Common myeloid progenitor, CD34-positive (primary cell): ENCODE data around the gene GPR84.
A peak's percentile ranks its signal among the peaks of the same experiment; 100 is the strongest.

ENCODE experiments used
- CTCF ChIA-PET: fragments of 350-600 bp; sonication (Branson Sonifier 250); formaldehyde crosslinking; loops from one replicate; lab custom pipeline; 2021; ENCODE audit warnings: antibody characterized with exemption; lab: Charles Lee
- POLR2A ChIA-PET: fragments of 350-600 bp; sonication (Branson Sonifier 250); formaldehyde crosslinking; loops from one replicate; lab custom pipeline; 2021; ENCODE audit warnings: antibody characterized with exemption; lab: Charles Lee
- DNase-seq, 3 donors: peaks; one replicate each; pipeline versions ENCODE4 v3.0.0 to v3.0.0-alpha.2; 2013
- H3K27ac ChIP-seq, 2 experiments: 1 replicate in 1 of 2; 2 replicates in 1 of 2; pipeline ENCODE4 v1.7.0; 2013; ENCODE audit warnings: inconsistent platforms in 2 of 2, low read length in 2 of 2, mild to moderate bottlenecking in 2 of 2, low read depth in 1 of 2, moderate library complexity in 1 of 2; ENCODE audit not compliant: severe bottlenecking in 2 of 2, insufficient read depth in 1 of 2, poor library complexity in 1 of 2
- H3K27me3 ChIP-seq, 5 experiments: replicated peaks in 2 of 5; 1 replicate in 3 of 5; 2 replicates in 2 of 5; pipeline versions ENCODE4 v1.6.1 to v1.7.0; 2013; ENCODE audit warnings: low read length in 4 of 5, mild to moderate bottlenecking in 2 of 5, moderate library complexity in 2 of 5, inconsistent platforms in 1 of 5; ENCODE audit not compliant: insufficient read depth in 5 of 5, control insufficient read depth in 4 of 5
- H3K36me3 ChIP-seq, 4 experiments: 1 replicate in 2 of 4; 2 replicates in 2 of 4; pipeline versions ENCODE4 v1.6.1 to v1.7.0; 2013; ENCODE audit warnings: low read length in 3 of 4, control low read depth in 1 of 4, mild to moderate bottlenecking in 1 of 4; ENCODE audit not compliant: control insufficient read depth in 4 of 4, insufficient read depth in 4 of 4
- H3K4me1 ChIP-seq, 4 experiments: 1 replicate in 3 of 4; 2 replicates in 1 of 4; pipeline versions ENCODE4 v1.6.1 to v1.7.1; 2013; ENCODE audit warnings: low read length in 3 of 4, mild to moderate bottlenecking in 3 of 4, control low read depth in 1 of 4, inconsistent platforms in 1 of 4, moderate library complexity in 1 of 4; ENCODE audit not compliant: control insufficient read depth in 4 of 4, insufficient read depth in 4 of 4; ENCODE audit errors: control extremely low read depth in 1 of 4
- H3K4me3 ChIP-seq, 7 experiments: 1 replicate in 4 of 7; 2 replicates in 3 of 7; pipeline versions ENCODE4 v1.5.1 to v1.7.0; 2013; ENCODE audit warnings: mild to moderate bottlenecking in 7 of 7, low read length in 6 of 7, moderate library complexity in 6 of 7, inconsistent platforms in 2 of 7, low read depth in 2 of 7, control low read depth in 1 of 7; ENCODE audit not compliant: insufficient read depth in 4 of 7, control insufficient read depth in 1 of 7; ENCODE audit errors: extremely low read depth in 1 of 7
- H3K9me3 ChIP-seq, 5 experiments: 1 replicate in 4 of 5; 2 replicates in 1 of 5; pipeline versions ENCODE4 v1.6.1 to v1.7.1; 2013; ENCODE audit warnings: low read length in 4 of 5, mild to moderate bottlenecking in 2 of 5, inconsistent platforms in 1 of 5, low read depth in 1 of 5, moderate library complexity in 1 of 5; ENCODE audit not compliant: control insufficient read depth in 4 of 5, insufficient read depth in 2 of 5; ENCODE audit errors: control extremely low read depth in 1 of 5
- WGBS: methylation state at CpG from one replicate; pipeline ENCODE4 v1.1.5; 2013; ENCODE audit not compliant: insufficient coverage; 5-methylcytosine and 5-hydroxymethylcytosine counted together

Gene GPR84

GRCh38 chr12:54360717-54361456, 3.4 kb downstream of the GPR84 start:
- no peaks in the 10 kb centered on the region for H3K9me3 ChIP-seq
- no peaks in the 10 kb centered on the region for H3K36me3 ChIP-seq
- peak overlapping the region in 1 of 7 experiments; percentile 1 for H3K4me3 ChIP-seq
- 78% methylated on average over 5 of the region's 16 CpGs for WGBS
- peaks cover 19 to 72% (median 61%) of the 10 kb centered on the region in 4 experiments for H3K4me1 ChIP-seq
- H3K27me3 ChIP-seq = no peaks in the 10 kb centered on the region
- no peak overlapping the region for H3K27ac ChIP-seq
- ChIA-PET POLR2A (no interaction called here), CTCF (interaction anchor here (1.1 to 9.2 kb wide), 14 partner anchors 10 to 146 kb away, joined by 3 to 174 read pairs (median 6); no protein-coding TSS in a partner anchor)
- peak; percentile 64 to 72 (median 66) for DNase-seq

DNA sequence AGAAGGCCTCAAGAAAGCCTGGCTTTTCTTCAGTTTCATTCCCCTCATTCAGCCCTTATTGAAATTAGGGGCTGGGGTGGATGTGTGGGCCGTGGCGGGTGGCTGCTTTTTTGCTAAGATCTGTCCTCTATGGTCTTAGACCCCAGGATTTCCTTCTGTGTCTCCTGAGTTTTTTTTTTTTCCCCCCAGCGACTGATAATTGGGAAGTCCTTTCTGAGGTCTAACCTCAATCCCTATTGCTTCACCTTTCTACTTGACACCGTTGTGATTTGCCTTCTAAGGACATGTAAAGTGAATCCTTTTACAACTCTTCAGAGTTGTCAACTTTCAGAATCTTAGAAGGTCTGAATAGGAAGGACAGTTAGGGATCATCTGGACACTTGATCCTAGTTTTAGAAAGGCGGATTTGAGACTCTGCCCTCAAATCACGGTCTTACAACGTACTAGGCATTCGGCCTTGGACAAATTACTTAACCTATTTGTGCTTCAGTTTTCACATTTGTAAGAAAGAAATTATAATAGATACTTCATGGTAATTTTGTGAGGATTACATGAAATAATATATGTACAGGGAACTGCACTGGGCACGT, 4.4 kb downstream of the GPR84 start:
- WGBS = 50% methylated on average over 5 of the region's 9 CpGs
- no peak for DNase-seq
- H3K9me3 ChIP-seq = no peaks in the 10 kb centered on the region
- H3K4me1 ChIP-seq = peaks cover 18 to 69% (median 60%) of the 10 kb centered on the region in 4 experiments
- ChIA-PET POLR2A (interaction anchor here (1.0 to 1.4 kb wide), 3 partner anchors 61 to 80 kb away, joined by 3 to 14 read pairs (median 3); partner anchors contain the start of genes CBX5 and HNRNPA1), CTCF (interaction anchor here (0.7 to 9.2 kb wide), 13 partner anchors 9 to 145 kb away, joined by 3 to 174 read pairs (median 5); no protein-coding TSS in a partner anchor)
- no peaks in the 10 kb centered on the region for H3K27me3 ChIP-seq
- H3K4me3 ChIP-seq = peak overlapping the region in 5 of 7 experiments; percentile 45 to 78 (median 74)
- peak overlapping the region in 1 of 2 experiments; percentile 90 for H3K27ac ChIP-seq
- no peaks in the 10 kb centered on the region for H3K36me3 ChIP-seq

DNA sequence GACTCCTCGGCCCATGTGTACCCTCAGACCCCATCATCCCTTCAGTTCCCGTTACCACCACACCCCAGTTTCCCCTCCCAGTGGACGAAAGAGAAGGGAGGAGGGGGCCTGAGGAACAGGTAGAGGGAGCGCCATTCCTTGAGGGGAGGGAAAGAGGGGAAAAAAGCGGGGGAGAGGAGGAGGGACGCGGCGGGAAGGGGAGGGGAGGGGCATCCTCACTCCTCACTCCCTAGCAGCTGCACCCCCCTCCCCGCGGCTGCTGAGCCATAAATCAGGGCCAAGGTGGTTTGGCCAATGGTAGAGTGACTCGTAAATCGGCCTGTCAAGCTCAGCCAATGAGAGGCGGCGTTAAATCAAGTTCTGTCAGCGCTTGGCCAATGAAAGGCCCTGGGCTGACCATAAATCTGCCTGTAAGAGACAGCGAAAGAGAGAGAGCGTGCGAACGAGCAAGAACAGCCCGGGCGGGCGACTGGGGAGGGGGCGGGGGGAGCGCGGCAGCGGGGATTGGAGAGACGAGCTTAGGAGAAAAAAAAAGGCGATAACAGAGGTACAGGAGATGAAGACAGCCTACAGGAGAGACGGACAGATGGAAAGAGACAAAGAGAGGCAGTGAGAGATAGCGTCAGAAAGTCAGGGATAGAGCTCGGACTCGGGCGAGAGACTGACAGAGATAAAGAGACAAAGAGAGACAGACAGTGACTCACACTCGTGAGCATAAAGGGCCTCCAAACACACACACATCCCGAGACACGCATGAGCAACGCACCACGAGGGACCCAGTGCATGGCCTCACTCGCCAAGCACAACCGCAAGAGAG, 5.1 kb downstream of the GPR84 start:
- CTCF ChIA-PET = interaction anchor here (0.8 to 9.2 kb wide), 12 partner anchors 8 to 141 kb away, joined by 3 to 174 read pairs (median 4); no protein-coding TSS in a partner anchor

GRCh38 chr12:54358191-54358944, 5.9 kb downstream of the GPR84 start:
- Histone ChIP-seq H3K27me3 (no peaks in the 10 kb centered on the region), H3K4me1 (peaks cover 11 to 57% (median 48%) of the 10 kb centered on the region in 4 experiments), H3K4me3 (peak overlapping the region; percentile 56 to 78 (median 74)), H3K27ac (peak overlapping the region; percentile 51 to 90), H3K9me3 (no peaks in the 10 kb centered on the region), H3K36me3 (no peaks in the 10 kb centered on the region)
- DNase-seq = no peak
- ChIA-PET POLR2A (interaction anchor here (0.7 to 1.4 kb wide), 3 partner anchors 17 to 78 kb away, joined by 3 to 14 read pairs (median 4); partner anchors contain the start of genes CBX5 and HNRNPA1), CTCF (interaction anchor here (0.8 to 9.2 kb wide), 10 partner anchors 7 to 140 kb away, joined by 3 to 174 read pairs (median 7); no protein-coding TSS in a partner anchor)
- WGBS = 8% methylated on average over 12 of the region's 15 CpGs

More for the DNA sequence above, 5.1 kb downstream of the GPR84 start:
- peak; percentile 99 for DNase-seq
- peaks cover 12 to 62% (median 53%) of the 10 kb centered on the region in 4 experiments for H3K4me1 ChIP-seq
- H3K27ac ChIP-seq = peak overlapping the region; percentile 51 to 90
- H3K27me3 ChIP-seq = no peaks in the 10 kb centered on the region
- POLR2A ChIA-PET = interaction anchor here (0.7 to 1.4 kb wide), 4 partner anchors 16 to 79 kb away, joined by 3 to 14 read pairs (median 4); partner anchors contain the start of genes CBX5 and HNRNPA1
- under 1% methylated on average over 31 of the region's 40 CpGs for WGBS
- H3K4me3 ChIP-seq = peak overlapping the region; percentile 56 to 78 (median 74)
- no peaks in the 10 kb centered on the region for H3K9me3 ChIP-seq
- no peaks in the 10 kb centered on the region for H3K36me3 ChIP-seq

GRCh38 chr12:54357506-54358190, 6.6 kb downstream of the GPR84 start:
- H3K27ac ChIP-seq = no peak overlapping the region
- ChIA-PET CTCF (interaction anchor here (1.0 to 9.2 kb wide), 8 partner anchors 13 to 139 kb away, joined by 3 to 174 read pairs (median 7); no protein-coding TSS in a partner anchor), POLR2A (interaction anchor here (0.6 kb wide), 1 partner anchor 16 kb away, joined by 4 read pairs; no protein-coding TSS in a partner anchor)
- WGBS = 75% methylated on average over 1 of the region's 2 CpGs
- no peaks in the 10 kb centered on the region for H3K36me3 ChIP-seq
- no peak for DNase-seq
- H3K4me3 ChIP-seq = no peak overlapping the region
- H3K9me3 ChIP-seq = no peaks in the 10 kb centered on the region
- peaks cover 11 to 58% (median 51%) of the 10 kb centered on the region in 4 experiments for H3K4me1 ChIP-seq
- no peaks in the 10 kb centered on the region for H3K27me3 ChIP-seq
